Endodermal cell (in vitro differentiated cells): Measurements from ENCODE around the gene BHLHA15. TPM values are rescaled to one million over a fixed set of nuclear protein-coding genes. Genes with fewer than 3 reads are reported as not detected.

Source experiments
- DNase-seq: peaks from one replicate; pipeline ENCODE4 v3.0.0-alpha.2; 2017
- H3K27ac ChIP-seq: 2 replicates; pipeline ENCODE4 v1.5.1; 2013; ENCODE audit warnings: mild to moderate bottlenecking, low read depth, low read length, moderate library complexity
- H3K27me3 ChIP-seq: 2 replicates; pipeline ENCODE4 v1.6.1; 2013; ENCODE audit warnings: mild to moderate bottlenecking, low read length, moderate library complexity; ENCODE audit not compliant: insufficient read depth, control insufficient read depth, poor library complexity, severe bottlenecking
- H3K36me3 ChIP-seq: 2 replicates; pipeline ENCODE4 v1.7.0; 2013; ENCODE audit warnings: mild to moderate bottlenecking, low read length, moderate library complexity; ENCODE audit not compliant: control insufficient read depth, insufficient read depth
- H3K4me1 ChIP-seq: one replicate; pipeline ENCODE4 v1.7.0; 2013; ENCODE audit warnings: low read length; ENCODE audit not compliant: control insufficient read depth, insufficient read depth
- H3K4me3 ChIP-seq: 2 replicates; pipeline ENCODE4 v1.5.1; 2013; ENCODE audit warnings: mild to moderate bottlenecking, low read length, moderate library complexity
- H3K9ac ChIP-seq: 2 replicates; pipeline ENCODE4 v1.6.1; 2013; ENCODE audit warnings: mild to moderate bottlenecking, low read length, moderate library complexity; ENCODE audit not compliant: poor library complexity, severe bottlenecking; ENCODE audit errors: extremely low read depth
- H3K9me3 ChIP-seq: 2 replicates; pipeline ENCODE4 v1.6.1; 2013; ENCODE audit warnings: mild to moderate bottlenecking, low read length, moderate library complexity; ENCODE audit not compliant: control insufficient read depth
- H3K27ac Mint-ChIP-seq: 2 replicates; pipeline ENCODE4 v1.8.0; 2020; ENCODE audit warnings: mixed read lengths
- H3K27me3 Mint-ChIP-seq: 2 replicates; pipeline ENCODE4 v1.8.0; 2021; ENCODE audit warnings: mild to moderate bottlenecking, mixed read lengths; ENCODE audit not compliant: insufficient read depth
- H3K36me3 Mint-ChIP-seq: 2 replicates; pipeline ENCODE4 v1.8.0; 2020; ENCODE audit warnings: low read depth, mixed read lengths
- H3K4me1 Mint-ChIP-seq: 2 replicates; pipeline ENCODE4 v1.8.0; 2020; ENCODE audit warnings: mixed read lengths
- H3K4me3 Mint-ChIP-seq: 2 replicates; pipeline ENCODE4 v1.8.0; 2020; ENCODE audit warnings: mild to moderate bottlenecking, moderate library complexity, mixed read lengths
- H3K9me3 Mint-ChIP-seq: 2 replicates; pipeline ENCODE4 v1.8.0; 2020; ENCODE audit warnings: mild to moderate bottlenecking, mixed read lengths
- WGBS, 2 experiments: methylation state at CpG; one replicate each; pipeline versions ENCODE4 v1.1.5 to v1.1.7; 2013; ENCODE audit warnings: missing lambda C conversion rate in 2 of 2, mixed read lengths in 1 of 2; ENCODE audit not compliant: insufficient coverage in 1 of 2, insufficient read length in 1 of 2; 5-methylcytosine and 5-hydroxymethylcytosine counted together
- total RNA-seq, 2 donors: library from RNA; stranded (reverse); fragmentation: NEBNext Ultra II Directional in 1 of 2; extraction: Animal tissue kit (Norgen Biotek cat#: 25700) in 1 of 2; gene quantifications; 2 replicates in 1 of 2; 3 replicates in 1 of 2; pipeline ENCODE4 v1.2.1, GENCODE V29; 2021
- TF ChIP-seq, protein P1 (sequence below): fragments of 200-600 bp; sonication (generic); conservative IDR thresholded peaks from 2 replicates; pipeline ENCODE4 v1.5.0; 2021; ENCODE audit warnings: antibody characterized with exemption, mild to moderate bottlenecking

The BHLHA15 gene
- total RNA-seq, 2 donors from 2014 or later = 0.86 to 0.95 TPM

DNA sequence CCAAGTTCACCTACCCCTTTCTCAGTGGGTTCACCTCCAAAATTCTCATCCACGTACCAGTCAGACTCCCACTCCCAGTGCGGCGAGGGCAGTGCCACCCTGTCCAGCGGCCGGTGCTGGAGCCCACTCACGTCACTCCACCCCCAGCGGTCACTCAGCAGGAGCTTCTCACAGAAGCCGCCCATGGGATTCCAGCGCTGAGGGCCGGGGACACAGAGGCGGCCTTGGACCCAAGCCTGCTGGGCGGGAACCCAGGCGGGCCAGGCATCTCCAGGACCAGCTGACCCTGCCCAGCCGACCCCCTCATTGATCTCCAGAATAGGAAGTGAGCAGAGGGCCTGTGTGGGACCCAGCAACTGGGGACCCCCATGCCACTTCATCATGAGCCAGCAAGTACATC is 33.6 kb downstream of the BHLHA15 start:
- no peak overlapping the region for H3K27ac ChIP-seq
- Mint-ChIP-seq H3K36me3 (peaks cover 12% of the 10 kb centered on the region), H3K4me3 (no peak overlapping the region), H3K9me3 (no peaks in the 10 kb centered on the region), H3K27ac (no peak overlapping the region), H3K4me1 (no peaks in the 10 kb centered on the region), H3K27me3 (no peaks in the 10 kb centered on the region)
- no peak overlapping the region for H3K9ac ChIP-seq
- H3K4me1 ChIP-seq = no peaks in the 10 kb centered on the region
- TF ChIP-seq, protein P1, sequence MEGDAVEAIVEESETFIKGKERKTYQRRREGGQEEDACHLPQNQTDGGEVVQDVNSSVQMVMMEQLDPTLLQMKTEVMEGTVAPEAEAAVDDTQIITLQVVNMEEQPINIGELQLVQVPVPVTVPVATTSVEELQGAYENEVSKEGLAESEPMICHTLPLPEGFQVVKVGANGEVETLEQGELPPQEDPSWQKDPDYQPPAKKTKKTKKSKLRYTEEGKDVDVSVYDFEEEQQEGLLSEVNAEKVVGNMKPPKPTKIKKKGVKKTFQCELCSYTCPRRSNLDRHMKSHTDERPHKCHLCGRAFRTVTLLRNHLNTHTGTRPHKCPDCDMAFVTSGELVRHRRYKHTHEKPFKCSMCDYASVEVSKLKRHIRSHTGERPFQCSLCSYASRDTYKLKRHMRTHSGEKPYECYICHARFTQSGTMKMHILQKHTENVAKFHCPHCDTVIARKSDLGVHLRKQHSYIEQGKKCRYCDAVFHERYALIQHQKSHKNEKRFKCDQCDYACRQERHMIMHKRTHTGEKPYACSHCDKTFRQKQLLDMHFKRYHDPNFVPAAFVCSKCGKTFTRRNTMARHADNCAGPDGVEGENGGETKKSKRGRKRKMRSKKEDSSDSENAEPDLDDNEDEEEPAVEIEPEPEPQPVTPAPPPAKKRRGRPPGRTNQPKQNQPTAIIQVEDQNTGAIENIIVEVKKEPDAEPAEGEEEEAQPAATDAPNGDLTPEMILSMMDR = no peak
- H3K36me3 ChIP-seq = no peaks in the 10 kb centered on the region
- H3K27me3 ChIP-seq = no peaks in the 10 kb centered on the region
- 96 to 97% methylated on average over 10 to 14 of the region's 14 CpGs for WGBS, 2 experiments
- no peaks in the 10 kb centered on the region for H3K9me3 ChIP-seq
- DNase-seq = no peak
- H3K4me3 ChIP-seq = no peak overlapping the region

DNA sequence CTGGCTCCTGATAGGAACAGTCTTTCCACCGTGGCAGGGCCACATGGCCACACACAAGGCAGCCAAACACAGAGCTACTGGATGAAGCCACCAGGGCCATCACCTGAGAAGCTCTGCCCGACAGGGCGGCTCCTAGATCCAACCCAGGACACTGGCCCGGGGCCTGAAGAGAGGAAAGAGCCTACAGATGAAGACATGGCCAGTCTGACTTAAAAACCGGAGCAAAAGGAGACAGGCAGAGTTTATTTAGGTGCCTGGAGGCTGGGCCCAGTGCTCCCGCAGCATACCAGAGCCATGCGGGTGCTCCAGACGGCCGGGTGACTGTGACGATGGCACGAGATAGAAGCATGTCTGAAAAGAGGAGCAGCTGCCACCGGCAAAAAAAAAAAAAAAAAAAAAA is 36.9 kb downstream of the BHLHA15 start:
- Mint-ChIP-seq H3K27me3 (no peaks in the 10 kb centered on the region), H3K36me3 (peaks cover 7% of the 10 kb centered on the region), H3K4me3 (no peak overlapping the region), H3K9me3 (no peaks in the 10 kb centered on the region), H3K4me1 (peaks cover 17% of the 10 kb centered on the region), H3K27ac (no peak overlapping the region)
- no peak for DNase-seq
- Histone ChIP-seq H3K36me3 (no peaks in the 10 kb centered on the region), H3K9ac (no peak overlapping the region), H3K4me3 (no peak overlapping the region), H3K27me3 (no peaks in the 10 kb centered on the region), H3K9me3 (no peaks in the 10 kb centered on the region), H3K27ac (no peak overlapping the region), H3K4me1 (peaks cover 5% of the 10 kb centered on the region)
- 94 to 95% methylated on average over 9 to 12 of the region's 12 CpGs for WGBS, 2 experiments
- TF ChIP-seq, protein P1 = no peak

DNA sequence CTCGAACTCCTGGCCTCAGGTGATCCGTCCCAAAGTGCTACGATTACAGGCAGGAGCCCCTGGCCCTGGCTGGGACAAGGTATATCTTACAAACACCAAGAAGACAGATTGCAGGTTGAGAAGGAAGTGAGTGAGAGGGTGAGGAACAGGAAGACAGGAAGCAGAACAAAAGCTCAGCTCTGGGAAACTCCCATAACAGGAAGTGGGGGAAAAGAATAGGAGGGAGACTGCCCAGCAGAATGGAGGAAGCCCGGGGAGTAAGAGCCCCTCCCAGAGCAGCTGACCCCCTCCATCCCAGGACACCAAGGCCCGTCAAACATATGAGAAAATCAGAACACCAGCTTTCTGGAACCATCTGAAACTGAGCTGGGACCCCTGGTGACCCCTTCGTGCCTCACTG is 37.9 kb downstream of the BHLHA15 start:
- H3K4me3 Mint-ChIP-seq = no peak overlapping the region
- H3K27ac ChIP-seq = no peak overlapping the region
- no peaks in the 10 kb centered on the region for H3K27me3 Mint-ChIP-seq
- H3K4me1 Mint-ChIP-seq = peaks cover 18% of the 10 kb centered on the region
- 73 to 85% methylated on average over 3 to 6 of the region's 6 CpGs for WGBS, 2 experiments
- no peak for DNase-seq
- TF ChIP-seq, protein P1 = no peak
- H3K27ac Mint-ChIP-seq = no peak overlapping the region
- peaks cover 5% of the 10 kb centered on the region for H3K4me1 ChIP-seq
- H3K9me3 Mint-ChIP-seq = no peaks in the 10 kb centered on the region
- H3K36me3 Mint-ChIP-seq = peaks cover 7% of the 10 kb centered on the region
- H3K36me3 ChIP-seq = no peaks in the 10 kb centered on the region
- H3K27me3 ChIP-seq = no peaks in the 10 kb centered on the region
- no peaks in the 10 kb centered on the region for H3K9me3 ChIP-seq
- H3K4me3 ChIP-seq = no peak overlapping the region
- H3K9ac ChIP-seq = no peak overlapping the region
